GM10266 (cell line): Measurements from ENCODE around the gene MTA1.

Source experiments
- DNase-seq: peaks from one replicate; pipeline ENCODE4 v3.0.0; 2012; ENCODE audit errors: extremely low spot score
- TF ChIP-seq, protein P1 (sequence below): IDR thresholded peaks from 2 replicates; pipeline ENCODE4 v1.5.1; 2012; ENCODE audit warnings: mild to moderate bottlenecking, low read depth; ENCODE audit not compliant: control insufficient read depth, insufficient read depth; ENCODE audit errors: missing control alignments

Gene MTA1

DNA sequence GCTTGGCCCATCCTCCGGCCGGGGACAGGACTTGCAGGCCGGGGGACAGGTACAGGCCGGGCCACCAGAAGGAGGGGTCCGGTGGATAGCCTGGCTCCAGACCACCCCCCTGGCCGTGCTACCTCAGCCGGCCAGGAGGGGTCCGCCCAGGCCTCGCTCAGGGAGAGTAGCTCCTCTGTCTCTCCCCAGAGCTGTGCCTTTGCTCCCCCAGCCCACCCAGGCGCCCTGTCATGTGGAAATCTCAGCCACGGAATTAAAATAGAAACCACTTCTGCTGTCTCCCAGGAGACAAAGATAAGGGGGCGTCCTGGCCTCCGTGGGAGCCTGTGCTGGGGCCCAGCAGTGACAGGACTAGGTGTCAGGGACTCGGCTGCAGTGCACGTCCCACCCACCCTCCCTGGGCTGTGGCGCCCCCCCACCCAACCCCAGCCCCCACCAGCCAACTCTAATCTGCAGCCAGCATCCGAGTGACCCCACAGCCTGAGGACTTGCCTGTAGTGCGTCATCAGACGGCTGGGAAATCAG, 51.7 kb downstream of the MTA1 start:
- TF ChIP-seq, protein P1, sequence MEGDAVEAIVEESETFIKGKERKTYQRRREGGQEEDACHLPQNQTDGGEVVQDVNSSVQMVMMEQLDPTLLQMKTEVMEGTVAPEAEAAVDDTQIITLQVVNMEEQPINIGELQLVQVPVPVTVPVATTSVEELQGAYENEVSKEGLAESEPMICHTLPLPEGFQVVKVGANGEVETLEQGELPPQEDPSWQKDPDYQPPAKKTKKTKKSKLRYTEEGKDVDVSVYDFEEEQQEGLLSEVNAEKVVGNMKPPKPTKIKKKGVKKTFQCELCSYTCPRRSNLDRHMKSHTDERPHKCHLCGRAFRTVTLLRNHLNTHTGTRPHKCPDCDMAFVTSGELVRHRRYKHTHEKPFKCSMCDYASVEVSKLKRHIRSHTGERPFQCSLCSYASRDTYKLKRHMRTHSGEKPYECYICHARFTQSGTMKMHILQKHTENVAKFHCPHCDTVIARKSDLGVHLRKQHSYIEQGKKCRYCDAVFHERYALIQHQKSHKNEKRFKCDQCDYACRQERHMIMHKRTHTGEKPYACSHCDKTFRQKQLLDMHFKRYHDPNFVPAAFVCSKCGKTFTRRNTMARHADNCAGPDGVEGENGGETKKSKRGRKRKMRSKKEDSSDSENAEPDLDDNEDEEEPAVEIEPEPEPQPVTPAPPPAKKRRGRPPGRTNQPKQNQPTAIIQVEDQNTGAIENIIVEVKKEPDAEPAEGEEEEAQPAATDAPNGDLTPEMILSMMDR, result no peak
- no peak for DNase-seq

DNA sequence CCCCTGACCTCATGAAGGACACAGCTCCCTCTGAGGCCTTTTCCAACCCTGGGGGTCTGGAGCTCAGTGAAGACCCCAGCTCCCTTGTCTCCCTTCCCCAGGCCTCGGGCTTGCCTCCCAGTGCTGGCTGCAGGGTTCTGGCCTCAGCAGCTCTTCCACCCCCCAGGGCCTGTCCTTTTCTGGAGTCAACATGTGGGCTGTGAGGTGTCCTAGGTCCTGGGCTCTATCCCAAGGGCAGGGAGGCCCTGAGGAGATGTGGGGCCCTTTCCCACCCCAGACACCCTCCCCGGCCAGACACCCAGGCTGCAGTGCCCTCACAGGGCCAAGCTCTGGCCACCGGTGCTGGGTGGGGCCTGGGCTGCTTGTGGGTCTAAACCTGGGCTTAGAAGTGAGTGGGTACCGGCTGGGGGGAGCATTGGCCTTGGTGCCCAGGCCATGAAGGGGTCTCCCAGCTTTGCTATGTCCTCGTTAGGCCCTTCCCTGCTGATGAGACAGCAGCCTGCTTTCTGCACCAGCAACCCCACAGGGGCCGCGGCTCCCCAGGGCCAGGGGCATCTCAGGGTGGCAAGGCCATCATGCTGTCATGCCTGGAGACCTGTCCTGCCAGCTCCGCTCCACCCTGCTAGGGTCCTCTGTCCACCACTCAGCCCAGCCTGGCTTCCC, 52.3 kb downstream of the MTA1 start:
- TF ChIP-seq, protein P1, result no peak
- no peak for DNase-seq

DNA sequence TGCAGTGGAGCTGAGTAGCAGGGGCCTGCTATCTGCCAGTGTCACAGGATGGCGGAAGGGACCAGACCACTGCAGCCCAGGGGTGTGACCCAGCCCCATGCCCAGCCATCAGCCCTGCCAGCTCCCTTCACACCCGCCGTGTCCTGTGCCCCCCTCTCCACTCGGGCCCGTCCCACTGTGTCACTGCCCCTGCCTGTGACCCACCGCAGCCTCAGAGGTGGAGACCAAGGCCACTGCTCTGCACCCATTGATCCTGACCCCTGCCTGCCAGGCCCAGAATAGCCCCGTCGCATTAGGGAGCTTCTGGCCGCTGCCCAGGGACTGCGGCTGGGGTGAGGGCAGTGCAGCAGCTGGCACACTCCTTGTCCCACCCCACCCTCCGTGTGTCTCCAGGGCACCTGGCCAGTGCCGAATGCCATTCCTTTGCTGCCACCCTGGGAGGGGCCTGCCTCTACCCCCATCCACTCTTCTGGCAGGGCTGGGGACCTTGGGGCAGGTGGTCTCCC, 52.9 kb downstream of the MTA1 start:
- TF ChIP-seq, protein P1, result no peak
- DNase-seq, result no peak

DNA sequence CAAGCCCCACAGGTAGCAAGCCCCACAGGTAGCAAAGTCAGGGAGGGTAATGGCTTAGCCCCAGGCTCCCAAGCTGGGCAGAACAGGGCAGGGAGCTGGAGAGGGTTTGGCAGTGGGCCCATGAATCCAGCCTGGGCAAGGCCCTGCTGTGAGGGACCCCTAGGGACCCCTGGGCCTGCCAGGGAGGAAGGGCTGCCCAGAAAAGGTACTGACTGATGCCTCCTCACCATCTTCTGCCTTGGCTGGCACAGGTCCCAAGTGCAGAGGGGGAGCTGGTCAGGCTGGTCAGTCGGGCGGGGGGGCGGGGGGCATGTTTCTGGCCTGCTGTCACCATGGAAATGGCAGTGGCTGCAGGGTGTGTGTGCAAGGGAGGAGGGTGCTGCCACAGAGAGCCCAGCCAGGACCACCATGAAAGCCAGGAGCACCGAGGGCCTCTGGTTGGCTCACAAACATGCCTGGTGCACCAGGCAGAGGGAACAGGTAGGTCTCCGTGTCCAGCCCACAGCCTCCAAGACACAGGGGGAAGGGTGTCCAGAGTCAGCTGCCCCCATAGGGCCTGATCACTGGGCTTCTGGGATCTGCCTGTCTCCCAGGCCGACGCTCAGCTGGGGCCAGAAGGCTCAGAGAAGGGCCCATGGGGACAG, 53.5 kb downstream of the MTA1 start:
- DNase-seq, result no peak
- TF ChIP-seq, protein P1, result no peak

DNA sequence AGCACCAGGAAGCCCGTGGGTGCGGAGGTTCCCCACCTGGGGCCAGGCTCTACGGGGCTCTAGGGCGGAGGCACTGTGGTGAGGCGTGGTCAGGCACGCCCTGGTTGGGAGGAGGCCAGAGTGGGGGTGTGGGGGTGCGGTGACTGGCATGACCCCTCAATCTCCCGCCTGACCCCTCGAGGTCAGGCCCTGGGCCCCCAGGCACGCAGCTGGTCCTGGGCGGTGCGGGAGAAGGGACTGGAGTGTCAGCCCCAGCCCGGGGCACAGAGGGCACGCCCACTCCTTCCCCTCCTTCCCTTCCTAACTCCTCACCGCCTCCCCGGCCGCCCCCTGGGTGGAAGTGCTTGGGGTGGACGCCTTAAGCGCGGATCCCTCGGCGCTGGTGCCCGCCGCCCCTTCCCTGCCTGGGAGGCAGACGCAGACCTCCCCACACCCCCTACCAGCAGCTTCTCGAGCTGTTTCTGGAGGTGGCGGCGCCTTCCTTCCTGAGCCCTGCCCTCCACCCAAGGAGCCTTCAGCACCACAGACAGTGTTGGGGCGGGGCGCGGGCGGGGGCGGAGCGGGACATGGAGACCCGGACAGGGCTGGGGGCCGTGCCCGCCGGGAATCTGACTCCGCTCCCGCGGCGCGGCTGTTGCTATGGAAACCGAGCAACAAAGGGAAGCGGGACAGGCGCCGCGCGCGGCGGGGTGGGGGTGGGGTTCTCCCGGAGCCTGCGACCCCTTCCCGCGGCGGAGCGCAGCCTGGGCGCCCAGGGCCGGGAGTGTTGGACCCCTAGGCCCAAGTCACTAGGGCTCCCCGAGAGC, 54.3 kb downstream of the MTA1 start:
- TF ChIP-seq, protein P1, result no peak
- DNase-seq, result peak; percentile 82

DNA sequence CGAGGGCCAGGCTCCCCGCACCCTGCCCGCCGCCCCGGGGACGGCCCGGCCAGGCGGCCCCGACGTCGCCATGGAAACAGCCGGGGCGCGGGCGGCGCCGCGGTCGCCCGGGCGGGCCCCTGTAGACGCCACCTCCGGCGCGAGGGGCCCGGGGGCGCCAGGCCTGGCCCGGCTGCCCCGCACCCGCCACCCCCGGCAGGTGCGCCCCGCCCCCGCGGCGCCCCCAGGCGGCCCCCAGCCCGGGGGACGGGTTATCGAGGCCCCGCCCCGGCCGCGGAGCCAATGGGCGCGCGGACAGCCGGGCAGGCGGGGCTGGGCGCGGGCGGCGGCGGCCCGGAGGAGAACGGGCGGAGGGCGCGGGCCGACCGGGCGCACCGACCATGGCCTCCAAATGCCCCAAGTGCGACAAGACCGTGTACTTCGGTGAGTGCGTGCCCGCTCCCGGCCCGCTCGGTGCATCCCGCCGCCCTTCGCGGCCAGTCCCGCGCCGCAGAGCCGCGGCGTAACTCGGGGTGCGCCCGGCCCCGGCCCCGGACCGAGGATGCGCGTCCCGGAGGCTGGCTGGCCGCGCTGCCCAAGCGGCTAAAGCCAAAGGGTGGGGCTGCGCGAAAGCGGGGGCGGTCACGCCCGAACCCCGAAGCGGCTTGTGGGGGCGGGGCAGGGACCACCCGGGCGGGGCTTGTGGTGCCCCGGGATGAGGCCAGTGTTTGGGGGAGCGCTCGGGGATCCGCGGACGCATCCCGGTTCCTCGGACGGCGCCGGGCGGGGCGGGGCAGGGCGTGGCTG, 55.0 kb downstream of the MTA1 start, which contains the start of gene CRIP2:
CRIP2 (plus strand) TSS at position 339 of the 786 bp plus-strand sequence; CDS start at position 381, 42 bp downstream.
- peak; percentile 92 for DNase-seq
- TF ChIP-seq, protein P1, result no peak
